BJ (cell line): ENCODE results near the gene PDE6G. TPM values are rescaled to one million over a fixed set of nuclear protein-coding genes. Genes with fewer than 3 reads are reported as not detected.

Source experiments
- CTCF ChIA-PET: fragments of 350-600 bp; formaldehyde crosslinking; extraction: SDS; loops from one replicate; lab custom pipeline; 2021; ENCODE audit warnings: antibody characterized with exemption, inconsistent platforms; lab: Yijun Ruan, JAX
- POLR2A ChIA-PET: fragments of 300-600 bp; sonication (Branson Sonifier 250); formaldehyde crosslinking; extraction: SDS; loops from one replicate; lab custom pipeline; 2021; ENCODE audit warnings: antibody characterized with exemption; lab: Charles Lee
- DNase-seq: peaks from one replicate; pipeline ENCODE4 v3.0.0-alpha.2; 2011; ENCODE audit warnings: low read depth
- H3K27me3 ChIP-seq: 2 replicates; pipeline ENCODE4 v1.6.0; 2011; ENCODE audit warnings: low read length; ENCODE audit not compliant: control insufficient read depth, insufficient read depth
- H3K36me3 ChIP-seq: 2 replicates; pipeline ENCODE4 v1.5.1; 2011; ENCODE audit warnings: low read length; ENCODE audit not compliant: control insufficient read depth, insufficient read depth
- H3K4me3 ChIP-seq: 2 replicates; pipeline ENCODE4 v1.5.1; 2011; ENCODE audit warnings: low read depth, mild to moderate bottlenecking, control low read depth, low read length
- polyA plus RNA-seq: library from polyadenylated mRNA; depleted of rRNA; stranded (reverse); fragments of >200 nt; gene quantifications from 2 replicates; pipeline ENCODE4 v1.2.3, GENCODE V29; 2011
- TF ChIP-seq, protein P1 (sequence below): IDR thresholded peaks from 2 replicates; pipeline ENCODE4 v1.5.1; 2011; ENCODE audit warnings: low read depth, mild to moderate bottlenecking, control low read depth, inconsistent platforms, low read length, moderate library complexity; ENCODE audit not compliant: insufficient read depth

The PDE6G gene
- polyA plus RNA-seq, 1 experiment, result 0.37 TPM

GRCh38 chr17:81644976-81645952 lies 11.1 kb downstream of the PDE6G start:
- POLR2A ChIA-PET, result no interaction called here
- TF ChIP-seq, protein P1, sequence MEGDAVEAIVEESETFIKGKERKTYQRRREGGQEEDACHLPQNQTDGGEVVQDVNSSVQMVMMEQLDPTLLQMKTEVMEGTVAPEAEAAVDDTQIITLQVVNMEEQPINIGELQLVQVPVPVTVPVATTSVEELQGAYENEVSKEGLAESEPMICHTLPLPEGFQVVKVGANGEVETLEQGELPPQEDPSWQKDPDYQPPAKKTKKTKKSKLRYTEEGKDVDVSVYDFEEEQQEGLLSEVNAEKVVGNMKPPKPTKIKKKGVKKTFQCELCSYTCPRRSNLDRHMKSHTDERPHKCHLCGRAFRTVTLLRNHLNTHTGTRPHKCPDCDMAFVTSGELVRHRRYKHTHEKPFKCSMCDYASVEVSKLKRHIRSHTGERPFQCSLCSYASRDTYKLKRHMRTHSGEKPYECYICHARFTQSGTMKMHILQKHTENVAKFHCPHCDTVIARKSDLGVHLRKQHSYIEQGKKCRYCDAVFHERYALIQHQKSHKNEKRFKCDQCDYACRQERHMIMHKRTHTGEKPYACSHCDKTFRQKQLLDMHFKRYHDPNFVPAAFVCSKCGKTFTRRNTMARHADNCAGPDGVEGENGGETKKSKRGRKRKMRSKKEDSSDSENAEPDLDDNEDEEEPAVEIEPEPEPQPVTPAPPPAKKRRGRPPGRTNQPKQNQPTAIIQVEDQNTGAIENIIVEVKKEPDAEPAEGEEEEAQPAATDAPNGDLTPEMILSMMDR, result no peak
- CTCF ChIA-PET, result no interaction called here
- no peak for DNase-seq
- peaks cover 9% of the 10 kb centered on the region for H3K27me3 ChIP-seq
- no peak overlapping the region for H3K4me3 ChIP-seq
- no peaks in the 10 kb centered on the region; the same call in none of the 2 replicates for H3K36me3 ChIP-seq

DNA sequence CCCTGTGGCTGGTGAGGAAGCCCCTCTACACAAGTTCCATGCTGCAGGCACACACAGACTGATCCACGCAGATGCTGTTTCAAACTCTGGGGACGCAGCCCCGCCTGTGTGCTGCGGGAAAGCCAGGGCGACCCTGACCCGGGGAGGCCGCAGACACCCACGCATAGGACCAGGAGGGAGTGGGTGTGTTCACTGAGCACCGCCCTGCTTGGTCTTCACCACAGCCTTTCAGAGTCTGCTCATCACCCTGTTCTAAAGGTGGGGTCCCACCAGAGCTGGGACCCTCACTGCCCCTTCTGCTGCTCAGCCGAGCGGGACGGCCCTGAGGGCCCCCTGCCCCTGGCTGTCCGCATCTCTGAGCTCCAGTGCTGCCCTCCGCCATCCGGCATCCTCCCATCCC lies 11.8 kb downstream of the PDE6G start:
- DNase-seq, result no peak
- H3K27me3 ChIP-seq, result peaks cover 9% of the 10 kb centered on the region
- no peaks in the 10 kb centered on the region; the same call in none of the 2 replicates for H3K36me3 ChIP-seq
- TF ChIP-seq, protein P1, result no peak
- CTCF ChIA-PET, result no interaction called here
- no peak overlapping the region for H3K4me3 ChIP-seq
- POLR2A ChIA-PET, result no interaction called here

DNA sequence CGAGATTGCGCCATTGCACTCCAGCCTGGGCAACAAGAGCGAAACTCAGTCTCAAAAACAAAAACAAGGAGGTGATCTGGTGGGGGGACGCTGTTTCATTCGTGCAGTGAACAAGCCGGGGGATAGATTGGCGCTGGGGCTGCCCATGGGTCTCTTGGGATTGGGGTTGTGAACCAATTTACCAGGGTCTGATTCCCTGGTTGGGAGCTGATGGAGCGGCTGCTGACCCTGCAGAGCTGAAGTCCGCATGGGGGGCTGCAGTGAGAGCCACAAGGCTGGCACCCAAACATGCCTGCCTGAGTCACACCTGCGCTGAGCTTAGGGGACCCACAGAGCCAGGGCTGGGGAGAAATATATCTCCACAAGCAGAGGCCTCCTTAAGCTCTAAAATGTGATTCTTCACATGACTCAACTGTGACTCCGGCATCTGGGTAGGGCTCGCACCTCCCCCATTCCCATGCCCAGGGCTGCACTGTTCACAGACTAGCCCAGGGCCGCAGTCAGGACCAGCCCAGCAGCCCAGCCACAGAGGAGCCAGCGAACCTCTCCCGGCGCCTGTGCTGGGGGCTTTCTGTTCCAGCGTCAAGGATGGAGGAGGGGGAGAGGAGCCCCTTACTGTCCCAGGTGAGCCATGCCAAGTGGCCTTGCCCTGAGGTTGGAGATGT lies 14.4 kb downstream of the PDE6G start:
- Histone ChIP-seq H3K4me3 (no peak overlapping the region), H3K36me3 (no peaks in the 10 kb centered on the region; the same call in none of the 2 replicates), H3K27me3 (no peaks in the 10 kb centered on the region)
- TF ChIP-seq, protein P1, result no peak
- DNase-seq, result no peak
- POLR2A ChIA-PET, result interaction anchor here (0.6 kb wide), 1 partner anchor 134 kb away, joined by 3 read pairs; no protein-coding TSS in a partner anchor
- CTCF ChIA-PET, result interaction anchor here (1.0 kb wide), 1 partner anchor 11 kb away, joined by 3 read pairs; no protein-coding TSS in a partner anchor

- H3K27me3 ChIP-seq, result no peaks in the 10 kb centered on the region
- DNase-seq, result no peak
- POLR2A ChIA-PET, result no interaction called here
- TF ChIP-seq, protein P1, result no peak
- CTCF ChIA-PET, result no interaction called here
- no peak overlapping the region for H3K4me3 ChIP-seq
- no peaks in the 10 kb centered on the region; the same call in none of the 2 replicates for H3K36me3 ChIP-seq
Measured at GRCh38 chr17:81640011-81640410, 16.3 kb downstream of the PDE6G start.

DNA sequence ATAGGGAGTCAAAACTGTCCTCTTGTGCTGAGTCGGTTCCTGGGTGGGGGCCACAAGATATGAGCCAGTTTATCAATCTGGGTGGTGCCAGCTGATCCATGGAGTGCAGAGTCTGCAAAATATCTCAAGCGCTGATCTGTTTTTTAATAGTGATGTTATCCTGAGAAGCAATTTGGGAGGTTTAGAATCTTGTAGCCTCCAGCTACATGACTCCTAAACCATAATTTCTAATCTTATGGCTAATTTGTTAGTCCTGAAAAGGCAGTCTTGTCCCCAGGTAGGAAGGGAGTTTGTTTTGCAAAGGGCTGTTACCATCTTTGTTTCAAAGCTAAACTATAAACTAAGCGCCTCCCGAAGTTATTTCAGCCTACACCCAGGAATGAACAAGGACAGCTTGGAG lies 17.7 kb downstream of the PDE6G start:
- Histone ChIP-seq H3K4me3 (no peak overlapping the region), H3K27me3 (no peaks in the 10 kb centered on the region), H3K36me3 (no peaks in the 10 kb centered on the region; the same call in none of the 2 replicates)
- ChIA-PET POLR2A (no interaction called here), CTCF (interaction anchor here (1.3 kb wide), 1 partner anchor 21 kb away, joined by 3 read pairs; no protein-coding TSS in a partner anchor)
- DNase-seq, result no peak
- TF ChIP-seq, protein P1, result no peak
